Measurements from ENCODE around the gene PCDH19. TPM values are rescaled to one million over a fixed set of nuclear protein-coding genes. Genes with fewer than 3 reads are reported as not detected.

PCDH19 gene
- polyA plus RNA-seq, 1 of the 3 experiments (the other 2 are of a cell fraction): under 0.01 TPM

- Histone ChIP-seq H2AFZ (ENCODE audit: low read depth) (no peak overlapping the region), H4K20me1 (ENCODE audit: insufficient read depth) (no peaks in the 10 kb centered on the region), H3K27me3 (ENCODE audit: insufficient read depth) (no peaks in the 10 kb centered on the region; the same call in 1 of the 2 replicates), H3K9ac (no peak overlapping the region), H3K27ac (ENCODE audit: low read depth in 2 of 2, low read length in 1 of 2) (no peak overlapping the region), H3K9me3 (no peaks in the 10 kb centered on the region), H3F3A (replicated peaks; ENCODE audit: insufficient read depth) (no peaks in the 10 kb centered on the region), H3K9me2 (no peaks in the 10 kb centered on the region), H3K4me3 (ENCODE audit: low read depth in 2 of 2, low read length in 1 of 2) (no peak overlapping the region), H3K79me2 (ENCODE audit: insufficient read depth) (no peaks in the 10 kb centered on the region), H3K36me3 (replicated peaks in 1 of 2; ENCODE audit: control insufficient read depth in 1 of 2, insufficient read depth in 2 of 2, low read length in 1 of 2) (no peaks in the 10 kb centered on the region), H3K4me1 (ENCODE audit: control insufficient read depth in 1 of 2, insufficient read depth in 2 of 2, low read depth in 1 of 2, low read length in 1 of 2) (no peaks in the 10 kb centered on the region), H3K4me2 (no peak overlapping the region)
- POLR2A ChIA-PET: no interaction called here
- TF ChIP-seq EZH2phosphoT487 (IDR thresholded peaks at IDR 0.05; ENCODE audit: borderline replicate concordance, low read depth) (no peak), NRF1 (IDR thresholded peaks at IDR 0.05; ENCODE audit: low read depth, low read length) (no peak), MEF2A (IDR thresholded peaks at IDR 0.05; ENCODE audit: borderline replicate concordance, low read depth) (no peak), POLR2AphosphoS5 (IDR thresholded peaks at IDR 0.05; ENCODE audit: low read depth, low read length) (no peak), RCOR1 (IDR thresholded peaks at IDR 0.05; ENCODE audit: low read length) (no peak), TCF12 (IDR thresholded peaks at IDR 0.05) (no peak)
- TF ChIP-seq, protein P1, sequence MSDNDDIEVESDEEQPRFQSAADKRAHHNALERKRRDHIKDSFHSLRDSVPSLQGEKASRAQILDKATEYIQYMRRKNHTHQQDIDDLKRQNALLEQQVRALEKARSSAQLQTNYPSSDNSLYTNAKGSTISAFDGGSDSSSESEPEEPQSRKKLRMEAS (IDR thresholded peaks at IDR 0.05; ENCODE audit: low read depth): no peak
- CTCF ChIA-PET: interaction anchor here (1.9 kb wide), 1 partner anchor 8 kb away, joined by 4 read pairs; no protein-coding TSS in a partner anchor
- 2% methylated on average over 2 of the region's 2 CpGs for WGBS (ENCODE audit: low lambda C conversion rate)
- no peak for DNase-seq
Measured at GRCh38 chrX:100440006-100440405, 29.9 kb upstream of the PCDH19 start.

GRCh38 chrX:100435726-100436125, 25.7 kb upstream of the PCDH19 start:
- TF ChIP-seq FOXJ3 (CRISPR knock-in tag; IDR thresholded peaks at IDR 0.05): no peak
- no peak for TF ChIP-seq EP300 (IDR thresholded peaks at IDR 0.05; ENCODE audit: borderline replicate concordance in 1 of 2, low read depth in 1 of 2, low read length in 1 of 2)
- TF ChIP-seq NFIC (IDR thresholded peaks at IDR 0.05; ENCODE audit: borderline replicate concordance): no peak
- no peak for TF ChIP-seq CHD2 (IDR thresholded peaks at IDR 0.05; ENCODE audit: low read length, partially characterized antibody)
- no peak for TF ChIP-seq RXRA (IDR thresholded peaks at IDR 0.05; ENCODE audit: borderline replicate concordance, low read depth)
- no peak for TF ChIP-seq GATA2 (CRISPR knock-in tag; IDR thresholded peaks at IDR 0.05)
- TF ChIP-seq RAD21 (IDR thresholded peaks at IDR 0.05; ENCODE audit: low read length): no peak
- TF ChIP-seq YY1 (IDR thresholded peaks at IDR 0.05; ENCODE audit: low read depth): no peak
- CTCF ChIA-PET: interaction anchor here (1.0 kb wide), 1 partner anchor 13 kb away, joined by 4 read pairs; no protein-coding TSS in a partner anchor
- no peak for DNase-seq
- Histone ChIP-seq H3K36me3 (replicated peaks in 1 of 2; ENCODE audit: control insufficient read depth in 1 of 2, insufficient read depth in 2 of 2, low read length in 1 of 2) (no peaks in the 10 kb centered on the region), H4K20me1 (ENCODE audit: insufficient read depth) (no peaks in the 10 kb centered on the region), H3K9me3 (no peaks in the 10 kb centered on the region), H3K4me3 (ENCODE audit: low read depth in 2 of 2, low read length in 1 of 2) (no peak overlapping the region), H3K4me2 (no peak overlapping the region), H3K79me2 (ENCODE audit: insufficient read depth) (no peaks in the 10 kb centered on the region), H3F3A (replicated peaks; ENCODE audit: insufficient read depth) (no peaks in the 10 kb centered on the region), H2AFZ (ENCODE audit: low read depth) (no peak overlapping the region), H3K27ac (ENCODE audit: low read depth in 2 of 2, low read length in 1 of 2) (no peak overlapping the region), H3K9ac (no peak overlapping the region), H3K27me3 (ENCODE audit: insufficient read depth) (peaks cover 7% of the 10 kb centered on the region; the same call in 1 of the 2 replicates), H3K9me2 (no peaks in the 10 kb centered on the region), H3K4me1 (ENCODE audit: control insufficient read depth in 1 of 2, insufficient read depth in 2 of 2, low read depth in 1 of 2, low read length in 1 of 2) (no peaks in the 10 kb centered on the region)
- POLR2A ChIA-PET: no interaction called here
